NCI-H510A treated with DMSO at 0.1 percent for 48 hours (cell line): Measurements from ENCODE around the gene ZNF75A.

ENCODE experiments used
- DNase-seq: peaks from one replicate; lab custom pipeline; 2025; lab: John Stamatoyannopoulos, UW

ZNF75A gene

DNA sequence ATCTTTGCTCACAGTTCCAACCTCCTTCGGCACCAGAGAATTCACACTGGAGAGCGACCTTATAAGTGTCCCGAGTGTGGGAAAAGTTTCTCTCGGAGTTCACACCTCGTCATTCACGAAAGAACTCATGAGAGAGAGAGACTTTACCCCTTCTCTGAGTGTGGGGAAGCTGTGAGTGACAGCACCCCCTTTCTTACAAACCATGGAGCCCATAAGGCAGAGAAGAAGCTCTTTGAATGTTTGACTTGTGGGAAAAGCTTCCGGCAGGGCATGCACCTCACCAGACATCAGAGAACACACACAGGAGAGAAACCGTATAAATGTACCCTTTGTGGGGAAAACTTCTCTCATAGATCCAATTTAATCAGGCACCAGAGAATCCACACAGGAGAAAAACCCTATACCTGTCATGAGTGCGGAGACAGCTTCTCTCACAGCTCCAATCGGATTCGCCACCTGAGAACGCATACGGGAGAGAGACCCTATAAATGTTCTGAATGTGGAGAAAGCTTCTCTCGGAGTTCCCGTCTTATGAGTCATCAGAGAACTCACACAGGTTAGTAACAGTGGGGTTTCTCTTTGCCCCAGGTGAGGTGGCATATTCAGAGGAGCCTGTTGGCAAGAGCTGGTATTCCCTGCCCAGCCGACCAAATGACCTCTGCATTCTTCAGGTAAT, 15.2 kb upstream of the ZNF75A start:
- no peak for DNase-seq

DNA sequence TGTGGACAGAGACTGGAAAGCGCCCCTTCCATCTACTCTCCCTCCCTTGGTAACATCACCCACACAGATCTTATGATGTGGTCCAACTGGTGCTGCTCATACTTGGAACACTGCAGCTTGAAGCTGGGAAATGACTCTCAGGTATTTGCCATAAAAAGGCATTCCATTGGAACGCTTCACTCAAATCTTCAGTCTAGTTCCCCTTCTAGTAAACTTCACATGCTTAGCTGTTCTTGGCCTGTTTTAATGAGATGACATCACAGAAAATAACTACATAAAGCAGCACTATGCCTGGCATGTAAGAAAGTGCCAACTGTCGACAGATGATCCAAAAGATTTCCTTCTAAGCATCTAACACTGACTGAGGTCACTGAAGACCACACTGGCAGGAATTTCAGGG, 12.7 kb upstream of the ZNF75A start:
- no peak for DNase-seq

DNA sequence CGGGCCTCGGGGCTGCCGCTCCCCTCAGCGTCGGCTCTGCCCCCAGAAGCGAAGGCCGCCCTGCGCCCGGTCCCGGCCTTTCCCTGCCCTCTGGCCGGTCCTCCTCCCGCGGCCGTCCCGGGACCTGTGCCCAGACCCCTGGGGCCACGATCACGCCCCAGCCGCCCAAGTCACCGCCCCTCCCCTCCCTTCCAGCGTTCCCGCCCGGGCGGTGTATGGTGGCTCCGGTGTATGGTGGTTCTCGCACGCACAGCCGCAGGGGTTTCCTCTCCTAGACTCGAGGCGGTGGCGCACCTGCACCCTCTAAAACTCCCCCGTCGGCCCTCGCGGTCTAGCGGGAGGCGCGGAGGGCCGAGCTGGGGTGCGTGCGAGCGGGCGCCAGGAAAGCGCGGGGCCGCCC, 10.1 kb upstream of the ZNF75A start:
- no peak for DNase-seq

DNA sequence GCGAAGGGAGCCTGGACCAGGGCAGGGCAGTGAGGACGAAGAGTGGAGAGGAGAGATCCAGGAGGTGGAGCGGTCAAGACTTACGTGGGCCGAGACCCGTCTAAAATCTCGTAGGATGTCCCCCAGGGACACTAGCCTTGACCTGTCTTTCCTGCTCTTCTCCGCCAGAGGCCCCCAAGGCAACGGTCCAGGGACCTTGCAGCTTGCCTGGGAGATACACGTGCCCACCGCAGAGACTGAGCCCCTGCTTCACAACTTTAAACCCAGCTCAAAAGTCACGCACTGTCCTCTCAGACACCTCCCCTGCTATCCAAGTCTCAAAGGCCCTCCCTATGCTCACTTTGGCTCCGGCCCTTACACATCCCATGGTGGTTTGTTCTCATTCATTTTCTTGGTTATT, 9.5 kb upstream of the ZNF75A start:
- DNase-seq: no peak

DNA sequence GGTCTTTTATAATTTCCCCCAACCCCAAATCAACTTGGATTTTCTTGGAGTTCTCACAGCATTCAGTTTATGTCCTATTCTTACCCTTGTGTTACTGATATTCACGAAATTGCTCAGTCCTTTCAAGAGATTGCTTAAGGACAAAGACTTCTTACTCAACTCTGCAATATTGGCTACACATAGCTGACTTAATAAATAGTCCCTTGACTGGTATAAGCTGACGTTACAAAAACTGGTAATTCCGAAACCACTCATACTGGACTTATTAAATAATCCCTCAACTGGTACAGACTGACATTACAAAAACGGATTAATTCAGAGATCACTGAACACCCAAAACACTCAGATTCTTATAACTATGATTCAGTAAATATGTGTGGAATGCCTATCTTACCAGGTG, 927 bp upstream of the ZNF75A start:
- no peak for DNase-seq

DNA sequence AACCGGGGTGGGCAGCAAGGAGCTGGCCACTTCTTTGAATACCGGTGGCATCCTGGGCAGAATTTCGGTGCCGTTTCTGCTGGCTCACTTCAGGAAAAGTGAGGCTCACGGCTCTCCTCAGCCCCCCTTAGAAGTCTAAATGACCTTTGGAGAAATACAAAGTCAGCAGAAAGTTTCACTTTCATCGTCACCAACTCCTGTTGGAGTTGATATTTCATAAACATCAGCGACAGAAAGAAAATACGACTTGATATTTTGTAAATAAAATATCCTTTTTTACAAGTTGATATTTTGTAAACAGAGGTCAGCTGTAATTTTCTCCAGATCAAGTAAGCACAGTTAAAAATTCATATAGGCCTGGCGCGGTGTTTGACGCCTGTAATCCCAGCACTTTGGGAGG, 781 bp downstream of the ZNF75A start:
- DNase-seq: no peak

DNA sequence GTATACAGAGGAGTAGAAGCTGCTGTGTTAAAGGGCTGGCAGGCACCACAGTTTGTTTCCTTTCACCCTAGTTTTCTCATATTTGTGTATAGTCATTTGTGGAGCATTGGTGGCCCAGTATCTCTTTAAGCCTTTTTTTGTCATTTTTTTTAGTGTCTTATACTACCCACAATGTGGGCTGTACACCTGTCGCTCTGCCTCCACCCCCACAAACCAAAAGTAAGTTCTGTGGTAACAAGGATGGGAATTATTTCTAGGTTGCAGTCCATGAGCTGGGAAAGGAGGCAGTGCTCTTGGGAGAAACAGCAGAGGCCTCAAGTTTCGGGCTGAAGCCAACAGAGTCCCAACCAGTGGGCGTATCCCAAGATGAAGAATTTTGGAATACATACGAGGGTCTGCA, 6.2 kb downstream of the ZNF75A start:
- DNase-seq: no peak

DNA sequence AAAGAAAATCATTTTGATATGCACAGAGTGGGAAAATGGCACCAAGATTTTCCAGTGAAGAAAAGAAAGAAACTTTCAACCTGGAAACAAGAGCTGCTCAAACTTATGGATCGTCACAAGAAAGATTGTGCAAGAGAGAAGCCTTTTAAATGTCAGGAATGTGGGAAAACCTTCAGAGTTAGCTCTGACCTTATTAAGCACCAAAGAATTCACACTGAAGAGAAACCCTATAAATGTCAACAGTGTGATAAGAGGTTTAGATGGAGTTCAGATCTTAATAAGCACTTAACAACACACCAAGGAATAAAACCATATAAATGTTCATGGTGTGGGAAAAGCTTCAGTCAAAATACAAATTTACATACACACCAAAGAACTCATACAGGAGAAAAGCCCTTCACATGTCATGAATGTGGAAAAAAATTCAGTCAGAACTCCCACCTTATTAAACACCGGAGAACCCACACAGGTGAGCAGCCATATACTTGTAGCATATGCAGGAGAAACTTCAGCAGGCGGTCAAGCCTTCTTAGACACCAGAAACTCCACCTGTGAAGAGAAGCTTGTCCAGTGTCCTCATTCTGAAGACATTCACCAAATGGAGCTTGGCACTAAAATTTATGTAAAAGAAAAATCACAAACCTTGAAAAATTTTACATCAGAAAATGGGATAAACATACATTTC, 12.2 kb downstream of the ZNF75A start:
- no peak for DNase-seq

DNA sequence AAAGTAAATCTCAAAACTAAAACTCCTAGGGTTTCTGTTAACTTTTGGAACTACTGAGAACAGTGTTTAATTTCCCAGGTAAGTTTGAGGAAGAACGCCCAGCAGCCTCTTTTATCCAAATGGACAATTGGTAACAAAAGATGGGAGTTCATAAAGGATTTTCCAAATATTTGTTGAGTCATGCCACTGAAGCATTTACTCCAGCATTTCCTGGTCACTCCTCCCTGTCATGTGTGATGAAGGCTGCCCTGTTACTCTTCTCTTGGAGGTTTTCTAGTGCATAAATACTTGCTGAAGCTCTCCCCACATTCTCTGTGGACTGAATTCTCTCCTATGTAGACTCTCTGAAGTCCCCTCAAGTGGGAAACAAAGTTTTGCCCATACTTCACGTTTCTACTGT, 16.5 kb downstream of the ZNF75A start:
- DNase-seq: no peak

DNA sequence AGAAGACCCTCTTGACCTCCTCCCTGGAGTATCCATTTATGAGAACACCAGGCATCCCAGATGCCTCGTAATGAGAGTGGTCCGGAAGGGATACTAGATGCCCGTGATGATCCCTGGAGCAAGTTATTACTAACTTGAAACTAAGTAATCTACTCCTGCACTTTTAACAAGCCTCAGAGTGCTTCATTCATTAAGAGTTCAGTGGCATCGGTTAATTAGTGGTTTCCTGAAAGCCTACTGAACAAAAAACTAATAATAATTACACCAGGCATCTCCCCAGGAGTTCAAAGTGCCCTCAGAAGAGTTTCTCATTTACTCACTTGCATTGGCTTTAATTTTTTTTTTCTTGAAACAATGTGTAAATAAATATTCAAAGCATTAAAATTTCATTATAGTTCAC, 22.2 kb downstream of the ZNF75A start:
- DNase-seq: no peak

DNA sequence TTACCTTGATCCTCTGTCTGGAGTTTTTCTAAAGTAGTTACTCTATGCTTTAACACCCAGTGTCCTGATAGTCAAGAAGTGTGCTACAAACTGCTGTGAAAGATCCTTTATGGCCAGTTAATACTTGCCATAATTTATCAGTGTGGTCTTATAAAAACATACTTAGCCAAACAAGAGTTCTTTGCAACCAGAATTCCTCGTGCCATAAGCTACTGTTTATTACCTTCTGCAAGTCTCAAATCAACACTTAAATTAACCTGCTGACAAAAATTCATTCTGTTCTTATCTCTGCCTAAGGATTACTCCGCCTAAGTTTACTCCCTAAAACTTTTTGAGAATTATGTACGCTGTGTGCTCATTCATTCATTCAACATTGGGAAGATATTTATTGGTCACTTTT, 22.8 kb downstream of the ZNF75A start:
- DNase-seq: no peak

DNA sequence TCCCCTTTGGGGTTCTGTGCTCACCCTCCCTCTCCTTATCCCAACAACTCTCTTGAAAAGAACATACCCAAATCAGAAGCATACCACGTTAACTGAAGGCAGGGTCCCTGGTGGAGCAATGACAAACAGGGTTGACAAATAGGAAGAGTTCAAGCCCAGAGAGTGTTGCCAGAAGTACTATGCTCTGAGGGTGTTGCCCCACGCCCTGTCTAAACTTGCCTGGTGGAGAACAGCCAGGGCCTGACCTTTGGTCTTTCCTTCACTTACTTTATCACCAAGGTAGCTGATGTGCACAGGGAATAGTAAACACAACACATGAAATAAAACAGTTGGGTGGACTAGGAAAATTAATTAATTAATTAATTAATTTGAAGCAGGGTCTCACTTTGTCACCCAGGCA, 23.3 kb downstream of the ZNF75A start:
- DNase-seq: no peak

DNA sequence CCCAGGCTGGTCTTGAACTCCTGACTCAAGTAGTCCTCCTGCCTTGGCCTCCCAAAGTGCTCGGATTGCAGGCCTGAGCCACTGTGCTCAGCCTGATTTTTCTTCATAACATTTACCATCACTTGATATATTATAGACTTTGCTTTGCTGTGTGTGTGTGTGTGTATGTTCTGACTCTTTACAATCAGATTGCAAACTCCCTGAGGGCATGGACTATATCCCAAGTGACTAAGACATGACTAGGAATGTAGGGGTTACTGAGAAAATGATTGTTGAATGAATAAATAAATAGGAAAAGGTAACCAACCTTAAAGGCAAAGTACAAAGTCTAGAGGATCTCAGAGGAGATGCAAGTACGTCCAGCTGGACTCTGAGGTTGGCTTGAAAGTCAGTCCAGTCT, 40.7 kb downstream of the ZNF75A start:
- DNase-seq: no peak

DNA sequence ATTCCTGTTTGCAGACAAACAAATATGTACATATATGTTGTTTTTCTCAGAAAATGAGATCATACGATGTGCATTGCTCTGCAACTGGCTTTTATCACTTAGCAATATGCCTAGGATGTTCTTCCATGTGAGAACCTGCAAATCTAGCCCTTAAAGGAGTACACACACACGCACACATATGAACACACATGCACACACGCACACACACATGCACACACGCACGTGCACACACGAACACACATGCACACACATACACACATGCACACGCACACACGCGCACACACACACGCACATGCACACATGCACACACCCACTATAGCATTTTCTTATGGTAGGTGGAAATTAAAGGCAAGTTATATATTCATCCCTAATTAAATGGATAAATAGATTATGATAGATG, 42.3 kb downstream of the ZNF75A start:
- DNase-seq: no peak

DNA sequence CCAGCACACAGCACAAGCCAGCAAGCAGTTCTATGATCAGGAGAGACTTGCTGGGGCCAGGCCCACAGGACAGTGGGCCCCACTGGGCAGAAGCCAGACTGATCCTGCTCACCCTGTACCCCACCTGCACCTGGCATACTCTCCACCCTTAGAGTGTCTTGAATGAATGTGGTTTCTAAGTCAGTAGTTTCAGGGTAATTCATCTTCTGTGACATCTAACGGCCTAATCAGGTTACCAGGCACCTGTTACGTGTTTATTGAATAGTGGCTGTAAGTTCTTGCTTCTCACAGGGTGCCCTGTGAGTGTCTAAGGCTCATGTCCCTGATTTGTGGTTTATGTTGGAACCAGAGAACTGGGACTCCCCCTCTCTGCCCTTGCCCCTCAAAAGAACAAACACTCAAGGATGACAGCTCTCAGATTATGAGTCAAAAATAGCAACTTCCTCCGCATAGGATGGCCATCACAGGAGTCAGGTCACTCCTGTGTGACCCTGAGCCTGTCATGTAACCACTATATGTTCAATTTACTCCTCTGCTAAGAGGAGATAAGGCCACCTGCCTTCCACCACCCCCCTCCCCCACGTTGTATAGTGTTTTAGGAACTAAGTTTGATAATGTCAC, 43.4 kb downstream of the ZNF75A start:
- DNase-seq: no peak

DNA sequence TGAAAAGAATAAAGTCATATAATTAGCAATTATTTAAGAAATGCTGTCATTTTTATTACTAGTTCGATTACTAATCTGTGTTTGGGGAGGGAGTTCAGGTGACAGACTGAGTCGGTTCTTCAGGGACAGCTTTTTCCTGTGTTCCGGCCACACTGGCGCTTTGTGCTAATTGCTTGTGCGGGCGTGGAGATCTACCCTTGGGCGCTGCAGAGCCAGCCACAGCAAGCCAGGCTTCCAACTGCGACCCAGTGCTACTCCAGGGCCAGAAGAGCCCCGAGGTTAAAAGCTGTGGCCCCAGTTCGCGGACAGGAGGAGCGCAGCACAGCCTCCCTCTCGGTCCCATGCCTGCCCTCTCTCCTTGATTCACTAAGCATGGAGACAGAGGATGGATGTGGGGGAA, 43.9 kb downstream of the ZNF75A start:
- no peak for DNase-seq

DNA sequence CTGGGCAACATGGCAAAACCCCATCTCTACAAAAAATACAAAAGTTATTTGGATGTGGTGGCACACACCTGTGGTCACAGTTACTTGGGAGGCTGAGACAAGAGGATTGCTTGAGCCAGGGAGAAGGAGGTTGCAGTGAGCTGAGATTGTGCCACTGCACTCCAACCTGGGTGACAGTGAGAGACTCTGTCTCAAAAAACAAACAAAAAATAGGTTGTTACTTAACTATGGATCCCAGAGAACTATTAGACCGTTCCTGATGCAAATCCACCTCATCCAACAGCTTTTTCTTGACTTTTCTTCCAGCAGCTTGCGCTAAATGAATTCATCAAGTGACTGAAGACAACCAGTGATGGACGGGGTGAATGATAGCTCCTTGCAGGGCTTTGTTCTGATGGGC, 50.3 kb downstream of the ZNF75A start, which contains the start of gene OR2C1:
Gene OR2C1 (plus strand): TSS at position 301 of the 400 bp plus-strand sequence. CDS start 52 bp downstream, at position 353.
- DNase-seq: no peak

DNA sequence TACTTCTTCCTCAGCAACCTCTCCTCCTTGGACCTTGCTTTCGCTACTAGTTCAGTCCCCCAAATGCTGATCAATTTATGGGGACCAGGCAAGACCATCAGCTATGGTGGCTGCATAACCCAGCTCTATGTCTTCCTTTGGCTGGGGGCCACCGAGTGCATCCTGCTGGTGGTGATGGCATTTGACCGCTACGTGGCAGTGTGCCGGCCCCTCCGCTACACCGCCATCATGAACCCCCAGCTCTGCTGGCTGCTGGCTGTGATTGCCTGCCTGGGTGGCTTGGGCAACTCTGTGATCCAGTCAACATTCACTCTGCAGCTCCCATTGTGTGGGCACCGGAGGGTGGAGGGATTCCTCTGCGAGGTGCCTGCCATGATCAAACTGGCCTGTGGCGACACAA, 50.8 kb downstream of the ZNF75A start:
- no peak for DNase-seq

DNA sequence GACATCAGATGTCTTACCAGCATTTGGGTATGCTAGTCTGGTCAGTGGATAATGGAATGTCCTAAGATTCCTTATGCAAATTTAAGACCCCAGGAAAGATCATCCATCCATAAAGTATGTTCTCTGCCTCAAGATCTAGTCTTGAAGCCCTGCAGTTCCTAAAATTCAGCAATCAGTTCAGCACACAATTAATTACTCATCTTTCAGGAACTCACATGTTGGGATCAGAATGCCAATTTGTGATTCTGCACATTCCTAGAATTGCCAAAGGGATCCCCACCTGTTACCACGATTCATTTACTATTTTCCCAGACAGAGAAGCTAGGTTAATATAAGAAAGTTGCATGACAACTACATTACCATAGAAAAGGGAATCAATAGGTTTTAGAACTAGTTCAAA, 53.6 kb downstream of the ZNF75A start:
- DNase-seq: no peak

DNA sequence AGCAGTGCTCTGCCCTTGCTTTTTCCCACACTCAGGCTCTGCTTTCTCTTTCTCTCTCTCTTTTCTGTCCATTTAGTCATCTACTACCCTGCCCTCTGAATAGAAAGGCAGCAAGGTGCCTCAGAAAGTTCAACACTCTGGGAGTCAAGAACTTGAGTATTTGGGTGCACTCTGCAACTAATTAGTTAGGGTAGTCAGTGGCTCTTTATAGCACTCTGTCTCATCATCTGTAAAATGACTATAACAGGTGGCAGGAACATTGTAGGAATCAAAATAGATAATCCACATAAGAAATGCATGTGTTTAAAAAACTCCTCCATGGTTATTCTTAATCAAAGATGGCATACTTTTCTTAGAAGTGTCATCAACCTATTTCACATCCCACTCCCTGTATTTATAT, 57.6 kb downstream of the ZNF75A start:
- no peak for DNase-seq

DNA sequence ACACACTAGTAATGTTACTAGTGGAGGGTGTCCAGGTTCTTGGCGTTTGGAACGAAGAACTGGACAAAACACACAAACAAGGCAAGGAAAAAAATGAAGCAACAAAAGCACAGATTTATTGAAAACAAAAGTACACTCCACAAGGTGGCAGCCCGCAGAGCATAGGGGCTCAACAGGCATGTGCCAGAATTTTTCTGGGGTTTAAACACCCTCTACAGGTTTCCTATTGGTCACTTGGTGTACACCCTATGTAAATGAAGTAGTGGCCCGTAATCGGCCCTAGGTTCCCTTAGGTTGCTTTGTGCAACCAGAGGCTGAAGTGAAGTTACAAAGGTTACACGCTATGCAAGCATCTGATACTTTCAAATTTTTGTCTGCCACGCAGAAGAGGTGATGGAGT, 58.5 kb downstream of the ZNF75A start:
- DNase-seq: no peak

DNA sequence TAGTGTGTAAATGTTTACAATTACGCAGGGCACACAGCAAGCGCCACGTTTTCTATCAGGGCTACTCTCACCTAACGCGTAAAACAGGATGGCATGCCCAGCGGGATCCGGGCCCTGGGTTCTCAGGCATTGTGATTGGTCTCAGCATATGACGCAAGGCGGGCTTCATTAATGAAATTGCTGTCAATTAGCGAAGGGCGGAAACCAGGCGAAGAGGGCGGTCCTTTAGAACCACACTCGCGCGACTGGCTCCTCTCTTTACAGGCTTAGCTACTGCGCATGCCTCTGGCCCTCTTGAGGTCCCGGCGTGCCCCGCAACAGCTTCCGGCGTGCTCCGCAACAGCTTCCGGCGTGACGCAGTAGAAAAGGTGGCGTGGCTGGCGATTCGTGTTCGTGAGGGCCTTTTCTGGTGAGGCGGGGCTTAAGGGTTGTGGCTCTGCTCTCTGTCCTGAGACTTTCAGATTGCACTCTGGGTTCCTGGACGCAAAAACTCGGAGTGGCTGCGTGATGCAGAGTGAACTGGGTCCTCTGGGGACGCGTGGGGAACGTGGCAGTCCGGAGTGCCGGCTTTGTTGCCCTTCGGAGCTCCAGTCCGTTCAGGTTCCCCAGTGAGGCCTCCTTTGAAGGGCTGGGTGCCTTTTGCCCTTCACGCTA, 59.6 kb downstream of the ZNF75A start:
- DNase-seq: peak; percentile 89
